ENCODE data around the gene EFNA2.

EFNA2 gene

DNA sequence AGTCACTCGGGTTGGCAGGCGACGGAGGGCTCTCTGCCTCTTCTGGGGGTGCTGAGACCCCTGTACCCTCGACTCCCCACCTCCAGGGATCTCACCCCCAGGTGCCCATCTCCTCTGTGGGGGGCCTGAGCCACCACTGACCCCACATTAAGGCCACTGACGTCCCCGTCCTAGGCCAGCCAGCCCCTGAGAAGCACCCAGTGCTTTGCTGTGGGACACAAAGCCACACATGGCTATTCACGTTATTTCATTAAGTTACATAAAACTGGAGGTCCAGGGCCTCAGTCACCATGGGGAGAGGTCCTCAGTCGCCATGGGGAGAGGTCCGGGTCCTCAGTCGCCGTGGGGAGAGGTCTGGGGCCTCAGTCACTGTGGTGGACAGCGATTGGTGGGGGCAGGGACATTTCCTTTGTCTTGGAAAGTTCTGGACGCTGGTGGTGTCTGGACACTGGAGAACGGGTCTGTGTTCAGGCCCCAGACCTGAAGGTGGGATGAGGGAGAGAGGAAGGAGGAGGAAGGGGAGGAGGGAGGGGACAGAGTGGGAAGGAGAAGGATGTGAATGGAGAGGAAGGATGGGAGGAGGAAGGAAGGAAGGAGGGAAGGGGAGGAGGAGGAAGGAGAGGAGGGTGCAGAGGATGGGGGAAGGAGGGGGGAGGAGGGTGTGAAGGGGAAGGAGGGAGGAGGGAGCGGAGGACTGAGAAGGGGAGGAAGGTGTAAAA is 3.9 kb upstream of the EFNA2 start:
- peaks cover 24% of the 10 kb centered on the region for H3K4me1 Mint-ChIP-seq
- no peak for ATAC-seq (replicated peaks; ENCODE audit: extremely low read depth, poor library complexity, severe bottlenecking)

DNA sequence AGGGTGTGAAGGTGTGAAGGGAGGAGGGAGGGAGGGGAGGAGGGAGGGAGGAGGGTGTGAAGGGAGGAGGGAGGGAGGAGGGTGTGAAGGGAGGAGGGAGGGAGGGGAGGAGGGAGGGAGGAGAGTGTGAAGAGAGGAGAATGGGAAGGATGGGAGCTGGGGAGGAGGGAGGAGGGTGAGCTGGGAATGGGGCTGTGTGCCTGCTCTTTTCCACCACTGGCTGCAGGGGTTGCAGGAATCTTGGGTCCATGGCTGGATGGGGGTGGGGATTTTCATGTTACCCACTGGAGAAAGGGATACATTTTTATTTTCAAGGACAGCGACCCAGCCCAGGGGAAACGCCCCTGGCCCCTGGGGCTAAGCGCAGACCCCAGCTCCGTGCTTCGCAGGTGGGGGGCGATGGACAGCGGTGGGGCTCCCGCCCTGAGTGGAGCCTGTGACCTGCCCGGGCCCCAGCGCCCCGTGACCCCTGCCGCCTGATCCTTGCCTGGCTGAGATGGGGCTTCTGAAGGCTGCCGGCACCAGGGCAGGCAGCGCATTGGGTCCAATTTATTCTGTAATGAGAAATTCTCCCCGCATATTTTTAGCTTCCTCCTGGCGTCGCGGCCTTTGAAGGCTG is 3.0 kb upstream of the EFNA2 start:
- H3K4me1 Mint-ChIP-seq: peaks cover 22% of the 10 kb centered on the region
- H3K27me3 Mint-ChIP-seq: peaks cover 24% of the 10 kb centered on the region
- no peaks in the 10 kb centered on the region for H3K9me3 Mint-ChIP-seq
- no peak overlapping the region for H3K4me3 Mint-ChIP-seq
- peaks cover 7% of the 10 kb centered on the region for H3K36me3 Mint-ChIP-seq (ENCODE audit: insufficient read depth)
- no peak for ATAC-seq (replicated peaks; ENCODE audit: extremely low read depth, poor library complexity, severe bottlenecking)
- H3K27ac Mint-ChIP-seq (ENCODE audit: low read depth): no peak overlapping the region
- no peak for DNase-seq (ENCODE audit: low spot score in 2 of 2)

More for the DNA sequence above, 3.9 kb upstream of the EFNA2 start:
- Mint-ChIP-seq H3K27me3 (peaks cover 22% of the 10 kb centered on the region), H3K36me3 (ENCODE audit: insufficient read depth) (peaks cover 7% of the 10 kb centered on the region), H3K4me3 (no peak overlapping the region), H3K27ac (ENCODE audit: low read depth) (no peak overlapping the region), H3K9me3 (no peaks in the 10 kb centered on the region)
- DNase-seq (ENCODE audit: low spot score in 2 of 2): no peak

- Mint-ChIP-seq H3K27ac (ENCODE audit: low read depth) (no peak overlapping the region), H3K36me3 (ENCODE audit: insufficient read depth) (peaks cover 5% of the 10 kb centered on the region), H3K9me3 (no peaks in the 10 kb centered on the region), H3K4me3 (no peak overlapping the region), H3K27me3 (peaks cover 24% of the 10 kb centered on the region), H3K4me1 (peaks cover 22% of the 10 kb centered on the region)
- ATAC-seq (replicated peaks; ENCODE audit: extremely low read depth, poor library complexity, severe bottlenecking) (no peak), DNase-seq (ENCODE audit: low spot score in 2 of 2) (no peak)
These were observed 2.3 kb upstream of the EFNA2 start for GRCh38 chr19:1283207-1283916.

DNA sequence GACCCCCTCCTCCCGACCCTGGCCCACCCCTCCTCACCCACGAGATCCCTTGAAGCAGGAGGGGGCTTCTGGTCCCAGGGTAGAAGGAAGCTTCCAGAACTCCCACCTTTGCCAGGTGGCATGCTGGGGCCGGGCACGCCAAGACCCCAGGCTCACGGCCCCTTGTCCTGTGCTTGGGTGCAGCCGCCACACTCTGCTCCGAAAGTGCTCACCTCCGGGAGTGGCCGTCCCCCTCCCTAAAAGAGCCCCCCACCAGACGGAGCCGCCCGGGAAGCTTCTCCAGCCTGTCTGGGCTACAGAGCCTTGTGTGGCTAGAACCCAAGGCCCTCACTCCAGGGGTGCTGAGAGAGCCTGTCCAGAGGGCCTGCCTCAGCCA is 1.8 kb upstream of the EFNA2 start:
- Mint-ChIP-seq H3K27me3 (peaks cover 24% of the 10 kb centered on the region), H3K27ac (ENCODE audit: low read depth) (no peak overlapping the region), H3K9me3 (no peaks in the 10 kb centered on the region), H3K36me3 (ENCODE audit: insufficient read depth) (peaks cover 5% of the 10 kb centered on the region), H3K4me3 (no peak overlapping the region), H3K4me1 (peaks cover 22% of the 10 kb centered on the region)
- no peak for ATAC-seq (replicated peaks; ENCODE audit: extremely low read depth, poor library complexity, severe bottlenecking)
- no peak for DNase-seq (ENCODE audit: low spot score in 2 of 2)

DNA sequence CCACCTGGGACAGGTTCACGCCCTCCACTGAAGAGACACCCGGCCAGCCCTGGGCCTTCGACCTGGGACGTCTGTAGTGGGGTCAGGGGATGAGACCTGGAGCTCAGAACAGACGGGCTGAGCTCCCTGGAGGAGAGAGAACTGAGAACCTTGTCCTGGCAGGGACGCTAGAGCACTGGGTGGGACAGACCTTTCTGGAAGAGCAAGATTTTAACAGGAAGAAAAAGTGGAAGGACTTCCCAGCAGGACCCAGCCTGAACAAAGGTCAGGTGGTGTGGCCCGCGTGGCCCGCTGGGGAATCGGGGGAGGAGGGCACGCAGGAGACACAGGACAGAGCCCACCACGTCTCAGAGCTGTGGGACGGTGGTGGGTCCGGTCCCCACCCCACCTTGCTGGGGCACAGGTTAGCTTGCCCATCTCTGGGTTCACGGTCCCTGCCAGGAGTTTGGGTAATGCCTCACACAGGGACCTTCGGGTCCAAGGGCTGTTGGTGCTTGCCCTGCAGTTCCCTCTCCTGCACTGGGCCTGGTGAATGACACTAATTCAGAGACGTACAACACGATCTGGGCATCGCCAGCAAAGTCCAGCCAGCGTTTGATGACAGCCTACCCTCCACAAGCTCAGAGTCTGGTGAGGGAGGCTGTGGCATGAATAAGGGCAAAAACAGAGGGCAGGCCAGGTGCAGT is 1.2 kb upstream of the EFNA2 start:
- ATAC-seq (replicated peaks; ENCODE audit: extremely low read depth, poor library complexity, severe bottlenecking): no peak
- peaks cover 21% of the 10 kb centered on the region for H3K4me1 Mint-ChIP-seq
- peak overlapping the region; percentile 40 for H3K4me3 Mint-ChIP-seq
- H3K36me3 Mint-ChIP-seq (ENCODE audit: insufficient read depth): peaks cover 5% of the 10 kb centered on the region
- peaks cover 24% of the 10 kb centered on the region for H3K27me3 Mint-ChIP-seq
- no peaks in the 10 kb centered on the region for H3K9me3 Mint-ChIP-seq
- no peak overlapping the region for H3K27ac Mint-ChIP-seq (ENCODE audit: low read depth)
- no peak for DNase-seq (ENCODE audit: low spot score in 2 of 2)

DNA sequence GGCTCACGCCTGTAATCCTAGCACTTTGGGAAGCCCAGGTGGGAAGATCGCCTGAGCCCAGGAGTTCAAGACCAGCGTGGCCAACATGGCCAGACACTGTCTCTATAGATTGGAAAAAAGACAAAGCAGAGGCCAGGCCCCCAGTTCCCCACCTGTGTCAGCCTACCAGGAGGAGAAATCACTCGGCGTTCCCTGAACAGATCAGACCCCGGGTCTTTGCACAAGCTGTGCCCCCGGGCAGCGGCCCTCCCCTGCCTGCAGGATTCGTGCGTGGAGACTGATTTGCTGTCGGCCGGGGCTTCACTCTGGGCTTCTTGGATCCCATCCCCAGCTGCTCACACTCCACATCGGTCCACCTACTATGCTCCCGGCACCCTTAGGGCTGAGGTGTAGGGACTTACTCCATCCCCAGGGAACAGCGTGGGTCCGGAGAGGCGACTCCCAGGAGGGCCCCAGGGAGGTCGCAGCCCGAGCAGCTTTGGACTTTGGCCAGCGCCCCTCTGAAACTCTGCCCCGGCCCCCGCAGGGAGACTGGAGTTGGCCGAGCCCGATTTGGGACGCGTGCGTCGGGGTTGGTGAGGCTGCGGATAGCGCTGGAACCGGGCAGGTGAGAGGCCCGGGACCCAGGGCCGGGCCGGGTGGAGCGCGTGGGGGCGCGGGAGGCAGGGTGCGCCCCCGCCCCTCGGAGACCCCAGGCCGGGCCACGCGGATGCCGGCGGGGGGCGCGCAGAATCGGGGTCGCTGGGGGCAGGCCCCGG is 515 bp upstream of the EFNA2 start:
- Mint-ChIP-seq H3K9me3 (no peaks in the 10 kb centered on the region), H3K36me3 (ENCODE audit: insufficient read depth) (peaks cover 2% of the 10 kb centered on the region), H3K4me1 (peaks cover 14% of the 10 kb centered on the region), H3K27me3 (peaks cover 24% of the 10 kb centered on the region), H3K4me3 (peak overlapping the region; percentile 40), H3K27ac (ENCODE audit: low read depth) (no peak overlapping the region)
- ATAC-seq (replicated peaks; ENCODE audit: extremely low read depth, poor library complexity, severe bottlenecking) (no peak), DNase-seq (ENCODE audit: low spot score in 2 of 2) (no peak)

GRCh38 chr19:1286487-1287353 is 1.0 kb downstream of the EFNA2 start:
- DNase-seq (ENCODE audit: low spot score in 2 of 2): no peak
- no peaks in the 10 kb centered on the region for H3K9me3 Mint-ChIP-seq
- H3K27me3 Mint-ChIP-seq: peaks cover 24% of the 10 kb centered on the region
- H3K4me3 Mint-ChIP-seq: peak overlapping the region; percentile 69
- H3K4me1 Mint-ChIP-seq: peaks cover 6% of the 10 kb centered on the region
- no peaks in the 10 kb centered on the region for H3K36me3 Mint-ChIP-seq (ENCODE audit: insufficient read depth)
- ATAC-seq (replicated peaks; ENCODE audit: extremely low read depth, poor library complexity, severe bottlenecking): no peak
- no peak overlapping the region for H3K27ac Mint-ChIP-seq (ENCODE audit: low read depth)

- peaks cover 5% of the 10 kb centered on the region for H3K4me1 Mint-ChIP-seq
- DNase-seq (ENCODE audit: low spot score in 2 of 2) (no peak), ATAC-seq (replicated peaks; ENCODE audit: extremely low read depth, poor library complexity, severe bottlenecking) (no peak)
- H3K36me3 Mint-ChIP-seq (ENCODE audit: insufficient read depth): peaks cover 1% of the 10 kb centered on the region
- peaks cover 32% of the 10 kb centered on the region for H3K27me3 Mint-ChIP-seq
- no peak overlapping the region for H3K4me3 Mint-ChIP-seq
- H3K9me3 Mint-ChIP-seq: no peaks in the 10 kb centered on the region
- H3K27ac Mint-ChIP-seq (ENCODE audit: low read depth): no peak overlapping the region
These were observed 1.9 kb downstream of the EFNA2 start for GRCh38 chr19:1287354-1288225.

GRCh38 chr19:1288226-1288612 is 2.5 kb downstream of the EFNA2 start:
- Mint-ChIP-seq H3K27ac (ENCODE audit: low read depth) (no peak overlapping the region), H3K9me3 (no peaks in the 10 kb centered on the region), H3K36me3 (ENCODE audit: insufficient read depth) (peaks cover 1% of the 10 kb centered on the region), H3K4me1 (peaks cover 5% of the 10 kb centered on the region), H3K27me3 (peaks cover 38% of the 10 kb centered on the region), H3K4me3 (no peak overlapping the region)
- no peak for ATAC-seq (replicated peaks; ENCODE audit: extremely low read depth, poor library complexity, severe bottlenecking)
- no peak for DNase-seq (ENCODE audit: low spot score in 2 of 2)

GRCh38 chr19:1288833-1289685 is 3.4 kb downstream of the EFNA2 start:
- Mint-ChIP-seq H3K9me3 (no peaks in the 10 kb centered on the region), H3K4me3 (no peak overlapping the region), H3K4me1 (peaks cover 5% of the 10 kb centered on the region), H3K27ac (ENCODE audit: low read depth) (no peak overlapping the region), H3K36me3 (ENCODE audit: insufficient read depth) (peaks cover 1% of the 10 kb centered on the region), H3K27me3 (peaks cover 35% of the 10 kb centered on the region)
- ATAC-seq (replicated peaks; ENCODE audit: extremely low read depth, poor library complexity, severe bottlenecking) (no peak), DNase-seq (ENCODE audit: low spot score in 2 of 2) (no peak)
